ENCODE data around the gene TUT7. TPM values are rescaled to one million over a fixed set of nuclear protein-coding genes. Genes with fewer than 3 reads are reported as not detected.
A peak's percentile ranks its signal among the peaks of the same experiment; 100 is the strongest.

The TUT7 gene
- total and polyA plus RNA-seq, 10 of the 15 experiments (the other 5 are each of a cell fraction or from before 2014, with no cell fraction given) = 10.0 to 49.8 (median 30.4) TPM

- Histone ChIP-seq H3K4me2 (ENCODE audit: control insufficient read depth, insufficient read depth) (no peak overlapping the region), H3K9ac (ENCODE audit: control insufficient read depth, insufficient read depth, low read length) (no peak overlapping the region), H3K27ac (ENCODE audit: control insufficient read depth, insufficient read depth) (no peak overlapping the region), H3K4me1 (ENCODE audit: control insufficient read depth, insufficient read depth, low read length) (no peaks in the 10 kb centered on the region; the same call in none of the 2 replicates), H3K79me2 (ENCODE audit: control insufficient read depth, insufficient read depth, low read length) (no peaks in the 10 kb centered on the region), H3K4me3 (no peak overlapping the region), H3K36me3 (ENCODE audit: control insufficient read depth in 2 of 2, insufficient read depth in 2 of 2, low read length in 1 of 2) (peaks cover 14 to 36% of the 10 kb centered on the region in 2 experiments), H2AFZ (ENCODE audit: control insufficient read depth, low read depth, low read length) (no peak overlapping the region), H4K20me1 (ENCODE audit: control insufficient read depth, insufficient read depth) (no peaks in the 10 kb centered on the region), H3K9me3 (replicated peaks; ENCODE audit: control insufficient read depth, insufficient read depth, low read length) (no peaks in the 10 kb centered on the region), H3K27me3 (replicated peaks in 1 of 2; ENCODE audit: control insufficient read depth in 2 of 2, insufficient read depth in 2 of 2, low read length in 1 of 2) (no peaks in the 10 kb centered on the region)
- no peak for TF ChIP-seq SMARCA5 (IDR thresholded peaks at IDR 0.05)
- no peak for TF ChIP-seq PKNOX1 (IDR thresholded peaks at IDR 0.05)
- no peak for TF ChIP-seq SPI1 (IDR thresholded peaks at IDR 0.05; ENCODE audit: borderline replicate concordance, insufficient read depth, low read depth, low read length)
- 0 out of 2 replicates have a peak, but pooled peaks have one; percentile 25 for TF ChIP-seq RUNX3 (IDR thresholded peaks at IDR 0.05; ENCODE audit: low read length)
- TF ChIP-seq RAD21 (IDR thresholded peaks at IDR 0.05; ENCODE audit: insufficient read depth, low read depth, low read length) = 0 out of 2 replicates have a peak, but pooled peaks have one; percentile 2
- CTCF ChIA-PET = interaction anchor here (0.7 kb wide), 1 partner anchor 206 kb away, joined by 3 read pairs; no protein-coding TSS in a partner anchor
- intact Hi-C loops (cut with micrococcal nuclease; ENCODE audit: unreplicated experiment) (no loop called here), in situ Hi-C loops (cut with MboI) (no loop called here)
- FAIRE-seq (no peak), DNase-seq (ENCODE audit: low read depth, low spot score) (no peak), ATAC-seq (peak; percentile 39; the same call in 1 of the 3 replicates)
- RAD21 ChIA-PET (ENCODE audit: unreplicated experiment) = no interaction called here
- SMC1A ChIA-PET (ENCODE audit: uncharacterized antibody, unreplicated experiment) = interaction anchor here (0.7 to 1.0 kb wide), 2 partner anchors 25 to 128 kb away, joined by 3 read pairs; no protein-coding TSS in a partner anchor
- POLR2A ChIA-PET = no interaction called here
- BruUV-seq (replicated peaks) = no TSS peak
- WGBS (ENCODE audit: insufficient coverage, insufficient replicate concordance, low lambda C conversion rate, missing lambda C conversion rate) = 71% methylated on average over 2 of the region's 2 CpGs
Measured at GRCh38 chr9:86324308-86324707, 29.9 kb downstream of the TUT7 start.

GRCh38 chr9:86322973-86323644 lies 31.1 kb downstream of the TUT7 start:
- Histone ChIP-seq H3K4me2 (ENCODE audit: control insufficient read depth, insufficient read depth) (no peak overlapping the region), H3K9me3 (replicated peaks; ENCODE audit: control insufficient read depth, insufficient read depth, low read length) (no peaks in the 10 kb centered on the region), H3K4me1 (ENCODE audit: control insufficient read depth, insufficient read depth, low read length) (no peaks in the 10 kb centered on the region; the same call in none of the 2 replicates), H3K27ac (ENCODE audit: control insufficient read depth, insufficient read depth) (no peak overlapping the region), H3K4me3 (no peak overlapping the region), H3K9ac (ENCODE audit: control insufficient read depth, insufficient read depth, low read length) (no peak overlapping the region), H2AFZ (ENCODE audit: control insufficient read depth, low read depth, low read length) (no peak overlapping the region), H4K20me1 (ENCODE audit: control insufficient read depth, insufficient read depth) (no peaks in the 10 kb centered on the region), H3K27me3 (replicated peaks in 1 of 2; ENCODE audit: control insufficient read depth in 2 of 2, insufficient read depth in 2 of 2, low read length in 1 of 2) (no peaks in the 10 kb centered on the region), H3K36me3 (ENCODE audit: control insufficient read depth in 2 of 2, insufficient read depth in 2 of 2, low read length in 1 of 2) (peaks cover 18 to 40% of the 10 kb centered on the region in 2 experiments), H3K79me2 (ENCODE audit: control insufficient read depth, insufficient read depth, low read length) (no peaks in the 10 kb centered on the region)
- ATAC-seq (no peak), FAIRE-seq (no peak), DNase-seq (ENCODE audit: low read depth, low spot score) (no peak)
- ChIA-PET SMC1A (ENCODE audit: uncharacterized antibody, unreplicated experiment) (no interaction called here), POLR2A (interaction anchor here (0.6 kb wide), 1 partner anchor 43 kb away, joined by 8 read pairs; no protein-coding TSS in a partner anchor), CTCF (no interaction called here), RAD21 (ENCODE audit: unreplicated experiment) (no interaction called here)
- intact Hi-C loops (cut with micrococcal nuclease; ENCODE audit: unreplicated experiment) (no loop called here), in situ Hi-C loops (cut with MboI) (no loop called here)
- WGBS (ENCODE audit: insufficient coverage, insufficient replicate concordance, low lambda C conversion rate, missing lambda C conversion rate) = 80% methylated on average over 8 of the region's 8 CpGs
- TF ChIP-seq POLR2AphosphoS5 (IDR thresholded peaks at IDR 0.05; ENCODE audit: low read length) = 0 out of 2 replicates have a peak, but pooled peaks have one; percentile 14
- TF ChIP-seq EP300 (IDR thresholded peaks at IDR 0.05; ENCODE audit: borderline replicate concordance in 1 of 2, control insufficient read depth in 1 of 2, low read depth in 2 of 2, low read length in 2 of 2) = no peak
- BruUV-seq (replicated peaks) = TSS peak; percentile 33
